Measurements from ENCODE around the gene MAP3K4.

The MAP3K4 gene

GRCh38 chr6:160991406-160992060 lies at the start of gene MAP3K4:
TSS of gene MAP3K4 (plus strand) at chr6:160991769. CDS start at chr6:160991932, 163 bp downstream.
- TF ChIP-seq CTCF (IDR thresholded peaks at IDR 0.05; ENCODE audit: low read depth, low read length, missing control alignments) = no peak

GRCh38 chr6:160943997-160944396 lies 47.6 kb upstream of the MAP3K4 start:
- TF ChIP-seq CTCF (IDR thresholded peaks at IDR 0.05; ENCODE audit: low read depth, low read length, missing control alignments) = no peak
- no peak overlapping the region for H3K4me3 ChIP-seq (ENCODE audit: low read depth, low read length)
- DNase-seq (ENCODE audit: low read depth) = no peak
- in situ Hi-C loops (cut with HindIII; ENCODE audit: low sequenced_read_pairs) = no loop called here

More at GRCh38 chr6:160991406-160992060, at the start of gene MAP3K4:
- in situ Hi-C loops (cut with HindIII; ENCODE audit: low sequenced_read_pairs) = loop anchor here (10.0 kb wide), 1 partner anchor 53 kb away; no protein-coding TSS in a partner anchor
- H3K4me3 ChIP-seq (ENCODE audit: low read depth, low read length) = peak within 1 kb of the TSS; percentile 76
- no peak for DNase-seq (ENCODE audit: low read depth)

- in situ Hi-C loops (cut with HindIII; ENCODE audit: low sequenced_read_pairs) = no loop called here
- H3K4me3 ChIP-seq (ENCODE audit: low read depth, low read length) = no peak overlapping the region
- no peak for DNase-seq (ENCODE audit: low read depth)
- no peak for TF ChIP-seq CTCF (IDR thresholded peaks at IDR 0.05; ENCODE audit: low read depth, low read length, missing control alignments)
These were observed 45.9 kb upstream of the MAP3K4 start for GRCh38 chr6:160945516-160946177.

GRCh38 chr6:160949531-160949930 lies 42.0 kb upstream of the MAP3K4 start:
- no peak for DNase-seq (ENCODE audit: low read depth)
- in situ Hi-C loops (cut with HindIII; ENCODE audit: low sequenced_read_pairs) = no loop called here
- H3K4me3 ChIP-seq (ENCODE audit: low read depth, low read length) = no peak overlapping the region
- no peak for TF ChIP-seq CTCF (IDR thresholded peaks at IDR 0.05; ENCODE audit: low read depth, low read length, missing control alignments)

GRCh38 chr6:160950507-160950906 lies 41.1 kb upstream of the MAP3K4 start:
- in situ Hi-C loops (cut with HindIII; ENCODE audit: low sequenced_read_pairs) = no loop called here
- H3K4me3 ChIP-seq (ENCODE audit: low read depth, low read length) = no peak overlapping the region
- DNase-seq (ENCODE audit: low read depth) = no peak
- no peak for TF ChIP-seq CTCF (IDR thresholded peaks at IDR 0.05; ENCODE audit: low read depth, low read length, missing control alignments)

GRCh38 chr6:160951187-160952030 lies 40.2 kb upstream of the MAP3K4 start:
- in situ Hi-C loops (cut with HindIII; ENCODE audit: low sequenced_read_pairs) = no loop called here
- TF ChIP-seq CTCF (IDR thresholded peaks at IDR 0.05; ENCODE audit: low read depth, low read length, missing control alignments) = no peak

More at GRCh38 chr6:160951187-160952030, 40.2 kb upstream of the MAP3K4 start:
- no peak overlapping the region for H3K4me3 ChIP-seq (ENCODE audit: low read depth, low read length)
- no peak for DNase-seq (ENCODE audit: low read depth)

All from astrocyte of the cerebellum (primary cell).